Gastrocnemius medialis (tissue), 4 donors: ENCODE data around the gene TMEM132E. TPM values are rescaled to one million over a fixed set of nuclear protein-coding genes. Genes with fewer than 3 reads are reported as not detected.

Experiments
- ATAC-seq, 2 donors: fragments of 150-250 bp; one replicate each; pipeline ENCODE4 v1.9.1; 2016
- DNase-seq, 2 donors: peaks; one replicate each; pipeline ENCODE4 v3.0.0-alpha.2; 2019
- H3K27ac ChIP-seq, 4 donors: fragments of 200-600 bp; sonication (generic); 1 replicate in 1 of 4; 2 replicates in 3 of 4; pipeline ENCODE4 v1.5.1; 2016 to 2018; ENCODE audit warnings: mild to moderate bottlenecking in 2 of 4, moderate library complexity in 1 of 4
- H3K27me3 ChIP-seq, 3 donors: fragments of 200-600 bp; sonication (generic) in 2 of 3; 1 replicate in 1 of 3; 2 replicates in 2 of 3; pipeline versions ENCODE4 v1.5.1 to v1.6.0; 2016 to 2019; ENCODE audit warnings: mild to moderate bottlenecking in 1 of 3, moderate library complexity in 1 of 3
- H3K36me3 ChIP-seq, 2 donors: fragments of 200-600 bp; sonication (generic) in 1 of 2; one replicate each; pipeline ENCODE4 v1.5.1; 2017 to 2018
- H3K4me1 ChIP-seq, 2 donors: fragments of 200-600 bp; sonication (generic) in 1 of 2; one replicate each; pipeline ENCODE4 v1.5.1; 2016 to 2017; ENCODE audit warnings: mild to moderate bottlenecking in 2 of 2
- H3K4me3 ChIP-seq, 4 donors: fragments of 200-600 bp; sonication (generic) in 3 of 4; 1 replicate in 1 of 4; 2 replicates in 3 of 4; pipeline ENCODE4 v1.5.1; 2016 to 2019; ENCODE audit warnings: mild to moderate bottlenecking in 2 of 4
- H3K9me3 ChIP-seq, 3 donors: fragments of 200-600 bp; sonication (generic) in 2 of 3; 1 replicate in 1 of 3; 2 replicates in 2 of 3; pipeline ENCODE4 v1.5.1; 2016 to 2019
- CTCF ChIP-seq, 5 experiments: fragments of 450-650 bp in 3 of 5; fragments of 200-600 bp in 2 of 5; sonication (generic) in 2 of 5; IDR thresholded peaks in 4 of 5; conservative IDR thresholded peaks in 1 of 5; 1 replicate in 4 of 5; 2 replicates in 1 of 5; pipeline ENCODE4 v1.5.1; 2016 to 2019; ENCODE audit warnings: antibody characterized with exemption in 5 of 5, mild to moderate bottlenecking in 3 of 5, moderate library complexity in 3 of 5
- POLR2A ChIP-seq, 2 donors: fragments of 450-650 bp; IDR thresholded peaks; one replicate each; pipeline ENCODE4 v1.6.1; 2017; ENCODE audit warnings: antibody characterized with exemption in 2 of 2, mild to moderate bottlenecking in 2 of 2, moderate library complexity in 2 of 2
- in situ Hi-C, 4 donors: fragments of 200-750 bp; cut with MboI; loops; one replicate each; pipeline versions ENCODE4 v1.15.0 to v1.8.0; 2017; ENCODE audit warnings: low sequenced_read_pairs in 4 of 4
- intact Hi-C: fragments of 100-400 bp; cut with DNase I; formaldehyde crosslinking; loops from one replicate; pipeline ENCODE4 v1.15.1; 2023; ENCODE audit warnings: low total_unique reads
- total RNA-seq, 4 donors: library from RNA; depleted of rRNA; stranded (reverse); fragments of >200 nt; gene quantifications; one replicate each; pipeline versions ENCODE4 v1.1.0 to v1.2.3, GENCODE V29; 2016

TMEM132E gene
- total RNA-seq, 4 donors from 2014 or later: not detected

- DNase-seq (no peak), ATAC-seq (no peak)
- no peaks in the 10 kb centered on the region for H3K4me1 ChIP-seq
- in situ Hi-C loops (loop anchor here in 1 of 4 donors (25.0 kb wide), 1 partner anchor 224 kb away; no protein-coding TSS in a partner anchor), intact Hi-C loops (no loop called here)
- H3K27me3 ChIP-seq: peaks cover 0 to 6% (median 5%) of the 10 kb centered on the region in 3 donors
- TF ChIP-seq POLR2A (IDR thresholded peaks at IDR 0.05) (no peak), CTCF (IDR thresholded peaks at IDR 0.05 in 4 of 5, conservative IDR thresholded peaks at IDR 0.05 in 1 of 5) (no peak)
- no peak overlapping the region for H3K4me3 ChIP-seq
- no peaks in the 10 kb centered on the region for H3K36me3 ChIP-seq
- no peaks in the 10 kb centered on the region for H3K9me3 ChIP-seq
- H3K27ac ChIP-seq: no peak overlapping the region
These were observed 56.5 kb downstream of the TMEM132E start for GRCh38 chr17:34635876-34636275.

- no peaks in the 10 kb centered on the region for H3K4me1 ChIP-seq
- TF ChIP-seq CTCF (IDR thresholded peaks at IDR 0.05 in 4 of 5, conservative IDR thresholded peaks at IDR 0.05 in 1 of 5) (no peak), POLR2A (IDR thresholded peaks at IDR 0.05) (no peak)
- ATAC-seq: no peak
- intact Hi-C loops (no loop called here), in situ Hi-C loops (loop anchor here in 1 of 4 donors (25.0 kb wide), 1 partner anchor 225 kb away; no protein-coding TSS in a partner anchor)
- peaks cover 0 to 6% (median 4%) of the 10 kb centered on the region in 3 donors for H3K27me3 ChIP-seq
- H3K9me3 ChIP-seq: no peaks in the 10 kb centered on the region
- H3K27ac ChIP-seq: no peak overlapping the region
- H3K36me3 ChIP-seq: no peaks in the 10 kb centered on the region
- H3K4me3 ChIP-seq: no peak overlapping the region
- no peak for DNase-seq
These were observed 57.7 kb downstream of the TMEM132E start for GRCh38 chr17:34637041-34637547.

GRCh38 chr17:34637548-34638525, 58.5 kb downstream of the TMEM132E start:
- H3K36me3 ChIP-seq: no peaks in the 10 kb centered on the region
- H3K27ac ChIP-seq: no peak overlapping the region
- H3K9me3 ChIP-seq: no peaks in the 10 kb centered on the region
- H3K4me3 ChIP-seq: peak overlapping the region; percentile 32 to 58 (median 47)
- intact Hi-C loops: loop anchor here (1.0 to 2.0 kb wide), 2 partner anchors 95 to 218 kb away; no protein-coding TSS in a partner anchor
- peaks cover 0 to 6% (median 0%) of the 10 kb centered on the region in 3 donors for H3K27me3 ChIP-seq
- TF ChIP-seq CTCF (IDR thresholded peaks at IDR 0.05 in 4 of 5, conservative IDR thresholded peaks at IDR 0.05 in 1 of 5): peak; percentile 50 to 80 (median 67)
- no peak for TF ChIP-seq POLR2A (IDR thresholded peaks at IDR 0.05)
- H3K4me1 ChIP-seq: no peaks in the 10 kb centered on the region
- DNase-seq: peak; percentile 44 to 48
- peak; percentile 87 to 89 for ATAC-seq
- in situ Hi-C loops: loop anchor here in 1 of 4 donors (25.0 kb wide), 1 partner anchor 226 kb away; no protein-coding TSS in a partner anchor

- TF ChIP-seq POLR2A (IDR thresholded peaks at IDR 0.05): no peak
- no peak for TF ChIP-seq CTCF (IDR thresholded peaks at IDR 0.05 in 4 of 5, conservative IDR thresholded peaks at IDR 0.05 in 1 of 5)
- in situ Hi-C loops: loop anchor here in 1 of 4 donors (25.0 kb wide), 1 partner anchor 226 kb away; no protein-coding TSS in a partner anchor
- no peak for DNase-seq
- no peak for ATAC-seq
- Histone ChIP-seq H3K36me3 (no peaks in the 10 kb centered on the region), H3K4me1 (no peaks in the 10 kb centered on the region), H3K4me3 (no peak overlapping the region), H3K27me3 (peaks cover 0 to 6% (median 0%) of the 10 kb centered on the region in 3 donors), H3K27ac (no peak overlapping the region), H3K9me3 (no peaks in the 10 kb centered on the region)
- intact Hi-C loops: loop anchor here (1.0 to 2.0 kb wide), 2 partner anchors 96 to 218 kb away; no protein-coding TSS in a partner anchor
These were observed 59.3 kb downstream of the TMEM132E start for GRCh38 chr17:34638526-34639260.
